ENCODE measurements around the gene JAZF1. TPM values are rescaled to one million over a fixed set of nuclear protein-coding genes. Genes with fewer than 3 reads are reported as not detected.

The JAZF1 gene
- total and polyA plus RNA-seq, 9 of the 15 experiments (the other 6 are each of a cell fraction or from before 2014, with no cell fraction given) = 0.04 to 0.64 (median 0.11) TPM; not detected in 3

DNA sequence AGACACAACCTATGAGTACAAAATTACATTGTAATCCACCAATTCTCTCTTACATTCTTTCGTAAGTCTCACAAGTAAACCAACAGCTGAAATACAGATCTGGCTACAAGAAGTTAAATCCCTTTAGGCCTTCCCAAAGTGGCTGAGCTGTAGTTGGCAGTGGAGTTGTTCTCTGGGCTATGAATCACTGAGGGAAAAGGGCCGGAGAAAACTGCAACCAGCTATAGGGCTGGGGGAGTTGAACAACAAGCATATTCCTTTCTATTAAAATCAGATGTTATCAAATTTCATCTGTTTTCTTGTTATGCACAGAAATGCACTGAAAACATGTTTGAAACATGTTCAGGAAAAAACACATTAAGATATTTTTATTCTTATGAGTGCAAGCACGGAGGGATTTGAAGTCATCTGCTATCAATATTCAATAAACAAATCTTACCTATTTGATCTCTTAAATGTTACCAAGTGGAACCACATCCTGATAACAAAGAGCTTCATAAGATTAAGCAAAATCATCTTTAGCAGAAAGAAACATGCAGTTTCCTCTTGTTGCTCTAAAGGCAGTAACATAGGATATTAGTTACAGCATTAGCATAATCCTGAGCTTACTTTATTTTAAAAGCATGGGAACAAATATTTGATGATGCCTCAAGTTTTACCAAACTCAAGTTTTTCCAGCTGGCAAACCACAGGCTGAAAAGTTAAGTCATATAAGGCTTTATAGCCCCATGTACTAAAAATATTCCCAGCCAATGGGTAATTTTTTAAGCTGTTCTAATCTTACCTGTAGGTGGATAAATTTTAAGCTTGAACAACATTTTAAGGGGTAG lies 227.9 kb downstream of the JAZF1 start:
- H3K27ac ChIP-seq (ENCODE audit: extremely low read depth, low read depth, low read length) = no peak overlapping the region
- DNase-seq (ENCODE audit: extremely low read depth in 1 of 4, low spot score in 3 of 4) = no peak
- no peak overlapping the region for H3K4me3 ChIP-seq
- ChIA-PET POLR2A (interaction anchor here (1.1 kb wide), 2 partner anchors 8 to 10 kb away, joined by 3 read pairs; no protein-coding TSS in a partner anchor), CTCF (ENCODE audit: low intra/inter-chr PET ratio) (no interaction called here)
- H3K9me3 ChIP-seq (replicated peaks; ENCODE audit: control insufficient read depth, insufficient read depth, low read depth, low read length) = no peaks in the 10 kb centered on the region
- no peaks in the 10 kb centered on the region for H3K4me1 ChIP-seq (replicated peaks in 1 of 2; ENCODE audit: control insufficient read depth in 2 of 2, insufficient read depth in 2 of 2, low read length in 2 of 2)
- H4K20me1 ChIP-seq (replicated peaks; ENCODE audit: control insufficient read depth, insufficient read depth, low read length) = no peaks in the 10 kb centered on the region
- no peak for FAIRE-seq
- no peak overlapping the region for H3K4me2 ChIP-seq (ENCODE audit: insufficient read depth, low read length)
- no peak overlapping the region for H3K9ac ChIP-seq (ENCODE audit: insufficient read depth in 1 of 2, low read depth in 2 of 2, low read length in 2 of 2)
- peaks cover 6 to 17% of the 10 kb centered on the region in 2 experiments; a peak in 4 of 5 replicates for H3K27me3 ChIP-seq (ENCODE audit: control insufficient read depth in 2 of 2, insufficient read depth in 2 of 2, low read length in 2 of 2)
- H2AFZ ChIP-seq (ENCODE audit: low read depth, low read length) = no peak overlapping the region
- TF ChIP-seq PML (IDR thresholded peaks at IDR 0.05; ENCODE audit: low read length) (no peak), POLR3A (IDR thresholded peaks at IDR 0.05; ENCODE audit: borderline replicate concordance, extremely low read depth, insufficient read depth, insufficient read length) (no peak), SMAD1 (IDR thresholded peaks at IDR 0.05; ENCODE audit: low read depth, low read length, partially characterized antibody) (no peak), ZNF57 (CRISPR knock-in tag; IDR thresholded peaks at IDR 0.05) (no peak), CC2D1A (IDR thresholded peaks at IDR 0.05) (no peak), NFE2L1 (tag; IDR thresholded peaks at IDR 0.05; ENCODE audit: borderline replicate concordance, low read depth) (no peak), ZNF75A (CRISPR knock-in tag; IDR thresholded peaks at IDR 0.05) (no peak)
- TF ChIP-seq, protein P1, sequence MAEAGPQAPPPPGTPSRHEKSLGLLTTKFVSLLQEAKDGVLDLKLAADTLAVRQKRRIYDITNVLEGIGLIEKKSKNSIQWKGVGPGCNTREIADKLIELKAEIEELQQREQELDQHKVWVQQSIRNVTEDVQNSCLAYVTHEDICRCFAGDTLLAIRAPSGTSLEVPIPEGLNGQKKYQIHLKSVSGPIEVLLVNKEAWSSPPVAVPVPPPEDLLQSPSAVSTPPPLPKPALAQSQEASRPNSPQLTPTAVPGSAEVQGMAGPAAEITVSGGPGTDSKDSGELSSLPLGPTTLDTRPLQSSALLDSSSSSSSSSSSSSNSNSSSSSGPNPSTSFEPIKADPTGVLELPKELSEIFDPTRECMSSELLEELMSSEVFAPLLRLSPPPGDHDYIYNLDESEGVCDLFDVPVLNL (CRISPR knock-in tag; IDR thresholded peaks at IDR 0.05; ENCODE audit: low read depth) = no peak
- 2% methylated on average over 3 of the region's 3 CpGs for WGBS (ENCODE audit: insufficient coverage, low coverage, missing lambda C conversion rate)
- no peaks in the 10 kb centered on the region for H3K9me1 ChIP-seq (ENCODE audit: control insufficient read depth, insufficient read depth, low read length)
- in situ Hi-C loops (cut with MboI) = no loop called here
- BruUV-seq (replicated peaks) = no TSS peak
- no peaks in the 10 kb centered on the region for H3K36me3 ChIP-seq (ENCODE audit: control insufficient read depth, insufficient read depth, low read length)
- ATAC-seq = no peak
- intact Hi-C loops (cut with micrococcal nuclease) = no loop called here
- H3K79me2 ChIP-seq (ENCODE audit: control insufficient read depth, insufficient read depth, low read length) = no peaks in the 10 kb centered on the region

Measured in K562 (cell line).